T1000 (cell line): ENCODE results near the gene VSTM2L.
"Not testable (repeated sequence)": the region's sequence is repeated elsewhere in the genome, so short reads cannot be mapped to it uniquely, and the experiment has no call there.

ENCODE experiments used
- DNase-seq: peaks from one replicate; lab custom pipeline; 2025; ENCODE audit warnings: mixed read lengths; lab: John Stamatoyannopoulos, UW

The VSTM2L gene

GRCh38 chr20:37938181-37938750 lies 35.3 kb downstream of the VSTM2L start:
- DNase-seq: no peak

GRCh38 chr20:37938954-37939353 lies 36.0 kb downstream of the VSTM2L start:
- no peak for DNase-seq

- DNase-seq: no peak
These were observed 37.0 kb downstream of the VSTM2L start for GRCh38 chr20:37939701-37940560.

GRCh38 chr20:37940858-37941257 lies 37.9 kb downstream of the VSTM2L start:
- DNase-seq: no peak

GRCh38 chr20:37941332-37941731 lies 38.4 kb downstream of the VSTM2L start:
- DNase-seq: no peak

- no peak for DNase-seq
These were observed 39.1 kb downstream of the VSTM2L start for GRCh38 chr20:37941992-37942391.

GRCh38 chr20:37943033-37943432 lies 40.1 kb downstream of the VSTM2L start:
- DNase-seq: no peak

- no peak for DNase-seq
These were observed 40.9 kb downstream of the VSTM2L start for GRCh38 chr20:37943501-37944455.

- DNase-seq: no peak
These were observed 41.6 kb downstream of the VSTM2L start for GRCh38 chr20:37944456-37944981.

- no peak for DNase-seq
These were observed 42.2 kb downstream of the VSTM2L start for GRCh38 chr20:37945091-37945547.

GRCh38 chr20:37946946-37947345 lies 44.0 kb downstream of the VSTM2L start:
- DNase-seq: no peak

GRCh38 chr20:37947943-37948342 lies 45.0 kb downstream of the VSTM2L start:
- DNase-seq: no peak

GRCh38 chr20:37948956-37949355 lies 46.0 kb downstream of the VSTM2L start:
- DNase-seq: no peak

GRCh38 chr20:37954190-37954589 lies 51.3 kb downstream of the VSTM2L start:
- DNase-seq: no peak

- no peak for DNase-seq
These were observed 51.7 kb downstream of the VSTM2L start for GRCh38 chr20:37954626-37955025.

GRCh38 chr20:37955511-37955910 lies 52.6 kb downstream of the VSTM2L start:
- no peak for DNase-seq

- DNase-seq: no peak
These were observed 53.2 kb downstream of the VSTM2L start for GRCh38 chr20:37956107-37956585.

- no peak for DNase-seq
These were observed 56.1 kb downstream of the VSTM2L start for GRCh38 chr20:37958856-37959520.

GRCh38 chr20:37961066-37961465 lies 58.1 kb downstream of the VSTM2L start:
- no peak for DNase-seq

GRCh38 chr20:37963483-37963882 lies 60.6 kb downstream of the VSTM2L start:
- DNase-seq: not testable (repeated sequence)

- no peak for DNase-seq
These were observed 66.0 kb downstream of the VSTM2L start for GRCh38 chr20:37968841-37969401.
